Activated effector memory CD4-positive, alpha-beta T cell treated with Interleukin-2 at 50 U/mL for 16 hours (primary cell): ENCODE measurements around the gene CHRNE.

Experiments used
- DNase-seq: peaks from one replicate; pipeline ENCODE4 v3.0.0-alpha.2; 2020

Gene CHRNE

GRCh38 chr17:4851084-4851483 is 51.8 kb downstream of the CHRNE start:
- no peak for DNase-seq

GRCh38 chr17:4850246-4850645 is 52.7 kb downstream of the CHRNE start:
- DNase-seq: no peak

GRCh38 chr17:4849011-4849536 is 53.8 kb downstream of the CHRNE start:
- no peak for DNase-seq
